HG03442 (cell line): ENCODE measurements around the gene GHRH.

Experiments used
- ATAC-seq: cut with Tn5 transposase; IDR thresholded peaks from one replicate; pipeline ENCODE4 v1.9.1; 2021; ENCODE audit warnings: mild to moderate bottlenecking, moderate library complexity; ENCODE audit not compliant: unreplicated experiment

GHRH gene

DNA sequence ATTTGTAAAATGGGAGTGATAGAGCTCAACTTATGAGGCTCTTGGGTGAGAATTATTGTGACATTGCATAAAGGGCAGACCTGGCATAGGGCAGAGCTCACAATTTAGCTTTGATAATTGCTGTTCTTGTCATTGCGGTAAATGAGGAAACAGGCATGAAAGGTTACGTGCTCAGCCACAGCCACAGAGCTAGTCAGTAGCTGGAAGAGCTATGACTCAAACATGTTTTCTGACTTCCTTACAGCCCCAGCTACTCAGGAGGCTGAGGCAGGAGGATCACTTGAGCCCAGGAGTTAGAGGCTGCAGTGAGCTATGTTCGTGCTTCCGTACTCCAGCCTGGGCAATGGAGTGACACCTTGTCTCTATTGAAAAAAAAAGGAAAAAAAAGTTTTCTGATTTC, 3.5 kb upstream of the GHRH start:
- ATAC-seq = no peak

- no peak for ATAC-seq
These were observed 2.1 kb upstream of the GHRH start for GRCh38 chr20:37263686-37264085.

- ATAC-seq = no peak
These were observed 891 bp upstream of the GHRH start for GRCh38 chr20:37262505-37262904.

GRCh38 chr20:37260923-37261322, 691 bp downstream of the GHRH start:
- ATAC-seq = no peak

- ATAC-seq = no peak
These were observed 1.7 kb downstream of the GHRH start for GRCh38 chr20:37259865-37260264.

DNA sequence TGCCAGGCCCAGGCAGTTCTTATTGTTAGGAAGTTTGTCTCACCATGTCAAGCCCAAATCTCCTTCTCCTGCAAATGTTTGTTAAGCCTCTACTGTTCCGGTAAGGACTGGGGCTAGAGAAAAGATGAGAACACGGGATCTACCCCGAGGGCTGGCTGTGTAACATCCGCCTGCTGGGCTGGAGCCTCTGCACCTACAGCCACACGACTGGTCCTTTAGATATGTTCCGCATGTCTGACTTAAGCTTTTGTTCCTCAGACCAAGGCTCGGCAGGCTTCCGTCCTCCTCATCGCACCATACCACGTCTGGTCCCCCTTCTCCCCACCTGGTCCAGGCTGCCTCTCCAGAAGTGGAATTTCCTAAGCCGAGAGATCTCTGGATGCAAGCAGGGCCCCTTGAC, 2.6 kb downstream of the GHRH start:
- no peak for ATAC-seq

DNA sequence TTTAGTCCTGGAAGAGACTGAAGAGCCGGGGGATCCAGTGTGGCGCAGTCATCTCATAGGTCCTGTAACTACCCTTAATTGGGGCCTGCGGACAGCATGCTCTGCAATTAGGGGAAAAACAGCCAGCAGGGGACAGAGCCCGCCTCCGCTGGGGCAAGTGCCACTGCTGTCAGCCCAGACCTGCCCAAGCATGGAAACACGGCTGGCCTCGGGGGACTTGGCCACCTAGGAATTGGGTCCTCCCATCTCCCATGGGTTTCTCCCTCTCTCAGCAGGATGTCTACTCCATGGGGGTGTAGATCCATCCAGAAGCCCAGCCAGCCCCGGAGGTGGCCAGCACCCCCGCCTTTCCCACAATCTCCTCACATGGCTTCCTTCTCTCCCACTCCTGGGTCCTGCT, 3.6 kb downstream of the GHRH start:
- no peak for ATAC-seq

GRCh38 chr20:37257530-37257929, 4.1 kb downstream of the GHRH start:
- ATAC-seq = no peak

DNA sequence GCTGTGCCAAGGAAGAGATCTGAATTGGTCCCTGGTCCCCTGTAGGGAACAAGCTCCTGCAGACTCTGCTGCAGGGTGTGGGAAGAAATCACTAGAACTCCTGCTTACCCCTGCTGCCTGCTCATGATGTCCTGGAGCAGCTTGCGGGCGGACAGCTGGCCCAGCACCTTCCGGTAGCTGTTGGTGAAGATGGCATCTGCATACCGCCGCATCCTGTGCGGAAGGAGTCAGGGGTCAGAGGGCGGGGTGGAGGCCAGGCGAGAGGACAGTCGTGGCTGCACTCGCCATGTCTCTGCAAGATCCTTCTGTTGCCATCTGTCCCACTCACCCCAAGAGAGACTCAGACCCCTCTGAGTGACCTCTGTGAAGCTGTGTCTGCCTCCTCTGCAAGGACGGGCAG, 5.3 kb downstream of the GHRH start:
- ATAC-seq = no peak

GRCh38 chr20:37254114-37254878, 7.3 kb downstream of the GHRH start:
- ATAC-seq = no peak

DNA sequence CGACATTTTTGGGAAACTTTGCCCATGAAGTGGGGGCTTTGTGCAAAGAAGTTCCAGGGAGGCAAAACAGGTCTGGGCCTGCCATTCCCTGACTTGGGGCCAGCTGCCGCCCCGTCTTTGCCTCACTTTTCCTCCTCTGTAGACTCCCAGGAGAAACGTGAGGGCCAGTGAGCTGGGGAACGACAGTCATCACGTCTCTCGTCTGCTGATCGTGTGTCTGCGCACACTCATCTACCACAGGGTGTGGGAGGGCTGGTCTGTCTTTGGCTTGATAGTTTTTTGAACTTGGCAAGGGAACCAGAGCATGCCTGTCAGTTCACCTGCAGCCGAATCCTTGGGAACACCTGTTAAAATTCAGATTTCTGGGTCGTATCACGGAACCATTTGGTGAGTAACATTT, 8.5 kb downstream of the GHRH start:
- ATAC-seq = no peak

- no peak for ATAC-seq
These were observed 9.7 kb downstream of the GHRH start for GRCh38 chr20:37251825-37252477.

DNA sequence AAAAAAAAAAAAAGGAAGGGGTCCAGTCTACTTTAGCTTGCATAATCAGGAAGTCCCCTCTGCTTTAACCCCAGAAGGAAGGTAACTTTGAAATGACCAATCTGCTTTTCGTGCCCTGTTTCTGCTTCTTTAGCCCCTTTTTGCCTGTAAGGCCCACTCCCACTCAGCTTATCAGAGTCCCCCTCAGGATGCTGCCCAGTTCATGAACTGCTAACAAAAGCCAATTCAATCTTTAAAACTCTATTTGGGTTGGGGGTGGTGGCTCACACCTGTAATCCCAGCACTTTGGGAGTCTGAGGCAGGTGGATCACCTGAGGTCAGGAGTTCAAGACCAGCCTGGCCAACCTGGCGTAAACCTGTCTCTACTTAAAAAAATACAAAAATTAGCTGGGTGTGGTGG, 12.3 kb downstream of the GHRH start:
- no peak for ATAC-seq

GRCh38 chr20:37247547-37247946, 14.1 kb downstream of the GHRH start:
- no peak for ATAC-seq

- ATAC-seq = no peak
These were observed 14.9 kb downstream of the GHRH start for GRCh38 chr20:37246736-37247135.

- no peak for ATAC-seq
These were observed 16.1 kb downstream of the GHRH start for GRCh38 chr20:37245216-37246150.

DNA sequence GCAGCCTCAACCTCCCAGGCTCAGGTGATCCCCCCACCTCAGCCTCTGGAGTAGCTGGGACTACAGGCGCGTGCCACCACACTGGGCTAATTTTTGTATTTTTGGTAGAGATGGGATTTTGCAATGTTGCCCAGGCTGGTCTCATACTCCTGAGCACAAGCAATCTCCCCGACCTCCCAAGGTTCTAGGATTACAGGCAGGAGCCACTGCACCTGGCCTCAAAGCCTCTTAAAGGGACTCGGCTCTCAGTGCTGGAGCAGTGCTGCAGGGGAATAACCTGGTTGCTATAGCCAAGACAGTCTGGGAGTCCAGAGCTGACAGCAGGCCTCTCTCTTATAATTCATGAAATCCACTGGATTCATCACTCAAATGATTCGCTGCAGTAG, 17.0 kb downstream of the GHRH start:
- no peak for ATAC-seq

DNA sequence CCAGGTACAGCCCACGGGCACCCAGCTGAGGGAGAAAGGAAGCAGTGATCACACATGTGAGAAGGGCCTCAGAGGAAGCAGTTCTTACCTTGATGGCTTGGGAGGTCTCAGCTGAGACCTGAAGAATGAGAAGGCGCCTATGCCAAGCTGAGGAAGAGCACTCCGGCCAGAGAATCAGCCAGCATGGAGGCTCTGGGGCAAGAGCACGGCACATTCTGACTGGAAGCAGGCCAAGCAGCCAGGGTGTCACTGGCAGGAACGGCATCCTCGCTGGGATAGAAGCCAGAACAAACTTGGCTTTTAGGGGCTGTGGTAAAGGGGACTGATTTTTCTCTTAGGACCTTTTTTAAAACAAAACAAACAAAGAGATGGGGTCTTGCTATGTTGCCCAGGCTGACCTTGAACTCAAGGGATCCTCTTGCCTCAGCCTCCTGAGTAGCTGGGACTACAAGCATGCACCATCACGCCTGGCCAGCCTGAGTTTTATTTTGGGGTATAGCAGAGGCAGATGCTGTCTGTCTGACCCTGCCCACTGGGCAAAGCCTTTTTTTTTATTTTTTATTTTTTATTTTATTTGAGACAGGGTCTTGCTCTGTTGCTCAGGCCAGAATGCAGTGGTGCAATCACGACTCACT, 17.6 kb downstream of the GHRH start:
- ATAC-seq = no peak

- ATAC-seq = no peak
These were observed 18.3 kb downstream of the GHRH start for GRCh38 chr20:37243076-37243936.

DNA sequence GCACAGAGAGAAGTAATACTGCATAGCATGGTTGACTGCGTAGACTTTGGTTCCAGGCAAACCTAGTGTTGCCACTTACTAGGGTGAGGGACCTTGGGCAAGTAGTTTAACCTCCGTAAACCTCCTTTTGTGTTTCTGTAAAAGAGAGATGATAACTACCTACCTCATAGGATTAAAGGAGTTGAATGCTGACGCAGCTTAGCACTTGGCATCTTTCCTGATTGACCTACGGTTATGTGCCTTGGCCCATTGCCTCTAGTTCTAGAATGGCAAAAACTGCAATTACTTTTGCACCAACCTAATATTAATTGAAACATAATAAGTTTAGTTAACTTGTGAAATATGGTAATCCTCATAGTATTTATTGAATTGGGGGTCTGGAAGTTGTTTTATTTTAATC, 19.1 kb downstream of the GHRH start:
- ATAC-seq = no peak
